DMS53 treated with DMSO at 0.1 percent for 48 hours (cell line): ENCODE data around the gene BTBD9.

Experiments used
- DNase-seq: peaks from one replicate; lab custom pipeline; 2025; ENCODE audit not compliant: unreplicated experiment; lab: John Stamatoyannopoulos, UW

The BTBD9 gene

GRCh38 chr6:38310061-38310460 is 329.7 kb downstream of the BTBD9 start:
- DNase-seq = no peak

- DNase-seq = no peak
These were observed 332.0 kb downstream of the BTBD9 start for GRCh38 chr6:38307740-38308139.

DNA sequence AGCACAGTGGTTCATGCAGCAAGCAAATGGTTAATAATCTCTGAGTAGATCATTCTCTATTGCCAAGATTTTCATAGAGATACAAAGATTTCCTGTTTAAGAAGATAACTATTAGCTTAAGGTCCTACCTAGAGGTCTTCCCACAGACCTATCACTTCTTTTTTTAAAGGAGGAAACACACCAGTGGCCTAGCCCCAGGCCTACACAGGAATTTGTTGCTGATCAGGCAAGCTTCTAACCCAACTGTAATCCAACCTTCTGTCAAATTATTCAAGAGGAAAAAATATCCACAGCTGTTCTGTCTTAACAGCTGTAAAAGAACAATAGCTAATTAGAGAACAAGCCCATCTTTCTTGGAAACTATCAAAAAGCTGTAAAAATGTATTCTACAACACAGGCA is 332.8 kb downstream of the BTBD9 start:
- no peak for DNase-seq

DNA sequence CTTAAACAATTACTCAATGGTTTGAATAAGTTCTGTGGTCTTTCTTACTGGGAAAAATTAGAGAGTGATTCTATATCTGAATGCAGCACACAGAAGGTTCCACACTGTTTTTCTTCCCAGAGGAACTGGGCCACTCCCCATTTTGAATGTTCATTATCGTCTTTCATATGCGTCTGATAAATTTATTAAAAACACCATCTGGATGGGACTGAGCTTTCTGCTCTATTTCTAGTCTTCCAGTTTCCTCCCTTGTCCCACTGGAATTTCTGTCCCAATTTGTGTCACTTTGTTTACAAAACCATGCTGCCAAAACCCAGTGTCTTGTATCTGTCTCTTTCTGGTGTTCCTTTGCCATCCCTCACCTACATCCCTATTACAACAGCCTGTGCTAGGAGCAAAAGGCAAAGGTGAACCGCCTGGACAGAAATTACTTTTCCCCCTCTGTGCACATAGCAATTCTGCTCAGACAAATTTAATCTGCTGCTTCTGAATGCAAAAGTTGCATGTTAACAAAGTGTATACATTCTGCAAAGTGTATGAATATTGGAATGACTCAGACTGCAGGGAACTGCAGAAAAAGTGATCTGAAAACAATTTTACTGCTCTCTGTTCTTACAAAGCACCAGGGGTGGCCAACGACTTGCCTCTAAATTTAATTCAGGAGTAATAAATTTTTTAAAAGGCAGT is 333.6 kb downstream of the BTBD9 start:
- no peak for DNase-seq

DNA sequence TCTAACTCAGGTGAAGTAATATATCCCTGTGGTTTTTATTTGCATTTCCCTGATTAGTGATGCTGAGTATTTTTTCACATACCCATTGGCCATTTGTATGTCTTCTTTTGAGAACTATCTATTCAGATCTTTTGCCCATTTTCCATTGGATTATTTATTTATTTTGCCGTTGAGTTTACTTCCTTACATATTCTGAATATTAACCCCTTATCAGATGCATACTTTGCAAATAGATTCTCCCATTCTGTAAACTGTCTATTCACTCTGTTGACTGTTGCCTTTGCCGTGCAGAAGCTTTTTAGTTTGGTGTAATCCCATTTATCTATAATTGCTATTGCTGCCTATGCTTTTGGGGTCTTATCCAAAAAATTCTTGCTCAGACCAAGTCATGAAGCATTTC is 336.9 kb downstream of the BTBD9 start:
- DNase-seq = no peak

DNA sequence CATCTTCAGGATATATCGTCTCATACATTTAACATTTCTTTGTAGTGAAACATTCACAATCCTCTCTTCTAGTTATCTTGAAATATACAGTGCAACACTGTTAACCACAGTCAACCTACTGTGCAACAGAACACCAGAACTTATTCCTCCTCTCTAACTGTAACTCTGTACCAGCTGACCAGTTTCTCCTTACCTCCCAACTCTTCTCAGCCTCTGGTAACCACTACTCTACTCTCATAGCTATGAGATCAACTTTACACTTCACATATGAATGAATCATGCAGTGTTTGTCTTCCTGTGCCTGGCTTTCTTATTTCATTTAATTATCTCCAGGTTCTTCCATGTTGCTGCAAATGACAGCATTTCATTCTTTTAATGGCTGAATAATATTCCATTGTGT is 337.6 kb downstream of the BTBD9 start:
- no peak for DNase-seq

DNA sequence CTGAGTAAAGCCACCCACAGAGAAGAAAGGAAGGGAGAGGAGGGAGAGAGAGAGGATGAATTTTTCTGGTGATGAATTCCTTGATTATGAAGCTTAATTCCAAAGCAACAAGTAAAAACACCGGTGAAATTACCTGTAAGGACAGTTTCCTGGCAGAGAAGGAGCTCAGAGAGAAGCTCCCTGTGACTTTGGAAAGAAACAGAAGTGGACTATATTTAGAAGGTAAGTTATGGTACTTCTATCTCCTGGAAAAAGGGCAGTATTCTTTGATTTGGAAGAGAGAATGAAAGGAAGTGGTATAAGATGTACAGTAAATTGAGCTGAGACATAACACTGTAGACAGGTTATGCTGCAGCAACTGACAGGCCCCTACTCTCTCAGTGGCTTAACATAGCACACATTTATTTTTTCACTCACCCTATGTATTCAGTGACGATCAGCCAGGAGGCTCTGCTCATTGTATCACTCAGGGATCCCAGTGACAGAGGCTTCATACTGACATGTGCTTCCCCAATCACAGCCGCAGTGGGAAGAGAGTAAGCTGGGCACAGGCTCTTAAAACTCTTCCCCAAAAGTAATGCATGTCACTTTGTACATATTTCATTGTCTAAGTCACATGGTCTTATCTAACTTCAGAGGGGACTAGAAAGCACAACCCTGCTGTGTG is 349.5 kb downstream of the BTBD9 start:
- no peak for DNase-seq

GRCh38 chr6:38287487-38287886 is 352.2 kb downstream of the BTBD9 start:
- no peak for DNase-seq

- DNase-seq = no peak
These were observed 354.8 kb downstream of the BTBD9 start for GRCh38 chr6:38284802-38285394.

GRCh38 chr6:38283734-38284362 is 355.9 kb downstream of the BTBD9 start:
- no peak for DNase-seq

GRCh38 chr6:38282911-38283310 is 356.8 kb downstream of the BTBD9 start:
- no peak for DNase-seq

DNA sequence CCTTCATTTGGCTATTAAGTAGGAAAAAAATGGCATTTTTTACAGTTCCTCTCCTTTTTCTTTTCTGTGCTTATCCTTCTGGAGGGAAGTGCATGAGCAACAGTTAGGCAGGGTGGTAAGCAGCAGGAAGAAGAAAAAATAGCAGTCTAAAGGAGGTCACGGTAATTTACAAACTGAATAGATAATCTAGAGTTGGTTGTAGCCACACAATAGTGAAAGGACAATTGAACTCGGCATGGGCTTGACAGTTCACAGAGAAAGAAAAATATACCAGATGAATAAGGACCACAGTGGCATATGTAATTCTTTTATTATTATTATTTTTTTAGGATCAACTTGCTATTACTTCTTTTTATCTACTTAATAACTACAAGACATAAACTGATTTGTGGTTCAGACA is 358.6 kb downstream of the BTBD9 start:
- DNase-seq = no peak

DNA sequence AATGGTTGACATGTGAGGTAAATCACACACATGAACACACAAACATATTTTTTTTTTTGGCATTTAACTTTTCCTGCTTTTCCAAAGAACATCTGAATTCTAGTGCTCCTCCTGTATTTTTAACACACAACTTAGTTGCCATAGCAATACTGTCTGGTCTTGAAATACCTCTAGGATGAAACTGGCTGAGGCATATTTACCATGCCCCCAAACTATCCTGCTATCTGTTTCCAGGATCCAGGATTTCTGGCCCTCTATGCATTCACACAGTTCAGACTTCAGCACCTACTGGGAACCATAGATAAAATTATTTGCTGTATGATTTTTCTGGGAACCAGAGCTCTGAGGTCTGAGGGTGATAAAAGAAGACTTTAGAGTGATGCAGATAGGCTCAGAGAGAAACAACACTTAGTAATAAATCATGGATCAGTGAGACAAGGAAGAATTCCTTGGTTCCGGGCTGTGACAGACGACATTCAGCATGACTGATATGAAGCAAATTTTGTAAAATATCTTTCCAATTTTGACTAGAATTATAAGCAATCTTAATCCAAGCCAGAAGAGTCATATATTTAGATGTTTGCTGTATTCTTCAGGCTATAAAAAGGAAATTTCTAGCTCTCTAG is 359.7 kb downstream of the BTBD9 start:
- DNase-seq = no peak

GRCh38 chr6:38279423-38279822 is 360.3 kb downstream of the BTBD9 start:
- DNase-seq = no peak

DNA sequence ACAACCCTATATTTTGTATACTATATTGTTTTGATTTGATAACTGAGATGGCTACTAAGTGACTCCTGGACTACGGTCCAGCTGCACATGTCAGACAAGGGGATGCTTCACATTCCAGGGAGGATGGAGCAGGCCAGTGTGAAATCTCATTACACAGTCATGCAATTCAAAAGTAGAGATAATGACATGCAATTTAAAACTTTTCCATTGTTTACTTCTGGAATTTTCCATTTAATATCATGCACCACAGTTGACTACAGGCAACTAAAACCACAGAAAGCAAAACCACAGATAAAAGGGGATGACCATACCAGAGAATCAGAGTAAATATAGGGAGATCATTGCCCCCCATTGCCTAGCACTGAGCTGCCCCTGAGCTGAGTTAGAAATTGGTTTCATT is 366.4 kb downstream of the BTBD9 start:
- DNase-seq = no peak

- no peak for DNase-seq
These were observed 367.5 kb downstream of the BTBD9 start for GRCh38 chr6:38272222-38272621.

GRCh38 chr6:38271081-38271480 is 368.6 kb downstream of the BTBD9 start:
- no peak for DNase-seq

DNA sequence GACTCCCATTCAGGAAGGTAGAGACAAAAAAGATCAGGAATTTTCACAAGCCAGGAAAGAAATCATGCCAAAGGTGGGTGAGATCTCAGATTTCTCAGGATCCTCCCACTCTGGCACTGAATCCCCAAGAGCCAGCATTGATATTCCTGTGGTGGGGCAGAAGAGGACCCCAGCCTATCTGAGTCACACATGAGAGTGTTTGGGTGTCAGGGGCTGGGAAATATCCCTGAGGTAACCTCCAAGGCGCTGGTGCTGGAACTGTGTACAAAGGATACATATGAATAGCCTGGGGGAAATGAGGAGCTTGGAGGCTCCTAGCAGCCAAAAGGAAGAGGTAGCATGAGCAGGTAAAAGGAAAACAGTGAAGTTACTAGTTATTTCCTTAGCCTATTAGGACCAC is 369.4 kb downstream of the BTBD9 start:
- DNase-seq = no peak

GRCh38 chr6:38269461-38270172 is 370.1 kb downstream of the BTBD9 start:
- no peak for DNase-seq

DNA sequence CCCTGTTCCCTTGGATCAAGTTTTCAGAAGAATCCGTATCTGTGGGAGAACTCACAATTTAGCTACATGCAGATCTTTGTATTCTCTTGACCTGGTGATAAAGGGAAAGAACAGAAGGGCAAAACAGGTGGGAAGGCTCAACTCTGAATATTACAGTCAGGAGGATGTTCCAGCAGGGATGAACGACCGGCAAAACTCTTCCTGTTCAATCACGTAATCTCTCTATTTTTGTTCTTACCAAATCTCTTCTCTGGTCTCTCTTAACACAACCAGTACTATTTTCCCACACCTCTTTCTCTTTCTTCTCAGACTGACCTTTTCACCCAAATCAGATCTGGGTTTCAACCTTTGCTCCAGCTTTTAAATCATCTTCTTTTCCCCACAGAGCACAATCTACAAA is 371.4 kb downstream of the BTBD9 start:
- no peak for DNase-seq

GRCh38 chr6:38266921-38267354 is 372.8 kb downstream of the BTBD9 start:
- DNase-seq = no peak
